Thoracic aorta (tissue), 2 donors: ENCODE data around the gene POMT2. TPM values are rescaled to one million over a fixed set of nuclear protein-coding genes. Genes with fewer than 3 reads are reported as not detected.

Source experiments
- ATAC-seq: fragments of 150-250 bp; one replicate; pipeline ENCODE4 v1.8.0; 2017; ENCODE audit warnings: low read depth; ENCODE audit not compliant: insufficient number of reproducible peaks, low FRiP score
- DNase-seq: peaks from one replicate; pipeline ENCODE4 v3.0.0-alpha.2; 2020; ENCODE audit warnings: low spot score
- H3K27ac ChIP-seq, 2 donors: fragments of 200-600 bp; sonication (generic); 1 replicate in 1 of 2; 2 replicates in 1 of 2; pipeline ENCODE4 v1.5.1; 2016; ENCODE audit warnings: mild to moderate bottlenecking in 2 of 2, moderate library complexity in 2 of 2
- H3K27me3 ChIP-seq: fragments of 200-600 bp; sonication (generic); replicated peaks from 2 replicates; pipeline ENCODE4 v1.6.0; 2016; ENCODE audit warnings: mild to moderate bottlenecking; ENCODE audit not compliant: insufficient read depth
- H3K36me3 ChIP-seq: fragments of 200-600 bp; sonication (generic); one replicate; pipeline ENCODE4 v1.5.1; 2016
- H3K4me1 ChIP-seq, 2 donors: fragments of 200-600 bp; sonication (generic); 1 replicate in 1 of 2; 2 replicates in 1 of 2; pipeline versions ENCODE4 v1.5.1 to v1.6.0; 2016; ENCODE audit warnings: low read depth in 2 of 2, mild to moderate bottlenecking in 1 of 2; ENCODE audit not compliant: control insufficient read depth in 1 of 2
- H3K4me3 ChIP-seq: fragments of 200-600 bp; sonication (generic); 2 replicates; pipeline ENCODE4 v1.5.1; 2016; ENCODE audit warnings: mild to moderate bottlenecking
- H3K9me3 ChIP-seq: fragments of 200-600 bp; sonication (generic); 2 replicates; pipeline ENCODE4 v1.5.1; 2016
- CTCF ChIP-seq: fragments of 200-600 bp; sonication (generic); IDR thresholded peaks from one replicate; pipeline ENCODE4 v1.5.1; 2019; ENCODE audit warnings: antibody characterized with exemption
- total RNA-seq, 2 donors: library from RNA; depleted of rRNA; stranded (reverse); fragments of >200 nt; gene quantifications; one replicate each; pipeline versions ENCODE4 v1.1.0 to v1.2.3, GENCODE V29; 2016

POMT2 gene
- total RNA-seq, 2 donors from 2014 or later, result 15.8 to 25.0 TPM

DNA sequence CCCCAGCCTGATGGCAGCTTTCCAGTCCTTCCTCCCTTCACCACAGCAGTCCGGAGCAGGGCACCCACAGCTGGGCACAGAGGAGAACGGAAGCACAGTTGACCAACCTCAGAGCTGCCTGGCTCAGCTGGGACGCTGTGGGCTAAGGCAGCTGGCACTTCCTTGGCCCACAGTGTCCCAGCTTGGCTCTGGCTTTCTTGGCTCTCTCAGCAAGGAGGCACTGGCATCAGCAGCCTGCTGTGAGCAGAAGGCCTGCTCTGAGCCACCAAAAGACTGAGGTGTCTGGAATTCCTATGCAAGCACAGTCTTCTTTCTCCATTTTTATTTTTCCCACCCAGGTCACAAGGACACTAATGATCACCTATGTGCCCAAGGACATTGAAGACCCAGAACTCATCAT lies 82.3 kb downstream of the POMT2 start:
- TF ChIP-seq CTCF, result no peak
- Histone ChIP-seq H3K4me3 (no peak overlapping the region), H3K27me3 (no peaks in the 10 kb centered on the region), H3K36me3 (no peaks in the 10 kb centered on the region), H3K27ac (no peak overlapping the region), H3K4me1 (no peaks in the 10 kb centered on the region), H3K9me3 (no peaks in the 10 kb centered on the region)
- DNase-seq (no peak), ATAC-seq (no peak)

GRCh38 chr14:77236814-77237213 lies 83.9 kb downstream of the POMT2 start:
- Histone ChIP-seq H3K27ac (no peak overlapping the region), H3K4me3 (no peak overlapping the region), H3K27me3 (no peaks in the 10 kb centered on the region), H3K36me3 (no peaks in the 10 kb centered on the region), H3K9me3 (no peaks in the 10 kb centered on the region), H3K4me1 (no peaks in the 10 kb centered on the region)
- TF ChIP-seq CTCF, result no peak
- DNase-seq (no peak), ATAC-seq (no peak)

GRCh38 chr14:77231721-77232120 lies 89.0 kb downstream of the POMT2 start:
- Histone ChIP-seq H3K36me3 (no peaks in the 10 kb centered on the region), H3K9me3 (no peaks in the 10 kb centered on the region), H3K27ac (no peak overlapping the region), H3K4me1 (no peaks in the 10 kb centered on the region), H3K27me3 (no peaks in the 10 kb centered on the region), H3K4me3 (no peak overlapping the region)
- DNase-seq, result no peak
- ATAC-seq, result no peak
- no peak for TF ChIP-seq CTCF

GRCh38 chr14:77230914-77231313 lies 89.8 kb downstream of the POMT2 start:
- DNase-seq, result no peak
- no peaks in the 10 kb centered on the region for H3K4me1 ChIP-seq
- H3K36me3 ChIP-seq, result no peaks in the 10 kb centered on the region
- H3K9me3 ChIP-seq, result no peaks in the 10 kb centered on the region
- no peaks in the 10 kb centered on the region for H3K27me3 ChIP-seq
- H3K4me3 ChIP-seq, result no peak overlapping the region
- H3K27ac ChIP-seq, result no peak overlapping the region
- TF ChIP-seq CTCF, result no peak
- no peak for ATAC-seq

DNA sequence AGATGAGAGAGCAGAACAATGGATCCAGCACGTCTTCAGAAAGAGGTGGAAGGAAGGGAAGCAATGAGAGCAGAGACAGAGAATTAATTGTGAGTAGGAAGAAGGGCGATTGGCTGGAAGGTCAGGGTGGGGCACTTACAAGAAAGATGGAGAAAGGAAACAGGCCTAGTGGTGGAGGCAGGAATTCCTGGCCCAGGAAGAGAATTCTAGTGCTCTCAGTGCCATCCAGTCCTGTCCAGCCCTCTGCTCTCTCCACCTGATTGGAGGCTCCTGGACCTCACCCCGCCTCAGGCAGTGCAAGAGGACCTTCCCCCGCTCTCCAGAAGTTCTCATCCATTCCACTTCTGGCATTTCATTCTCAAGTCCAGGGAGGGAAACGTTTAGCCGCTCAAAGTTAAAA lies 92.6 kb downstream of the POMT2 start:
- DNase-seq (no peak), ATAC-seq (no peak)
- Histone ChIP-seq H3K9me3 (no peaks in the 10 kb centered on the region), H3K27ac (no peak overlapping the region), H3K36me3 (no peaks in the 10 kb centered on the region), H3K4me3 (no peak overlapping the region), H3K27me3 (no peaks in the 10 kb centered on the region), H3K4me1 (no peaks in the 10 kb centered on the region)
- no peak for TF ChIP-seq CTCF
